GM18502 (cell line): Measurements from ENCODE around the gene MROH7.

ENCODE experiments used
- ATAC-seq: cut with Tn5 transposase; IDR thresholded peaks from one replicate; pipeline ENCODE4 v1.9.1; 2021; ENCODE audit warnings: mild to moderate bottlenecking; ENCODE audit not compliant: unreplicated experiment, poor library complexity

Gene MROH7

GRCh38 chr1:54716299-54717047, 74.9 kb downstream of the MROH7 start:
- ATAC-seq: no peak

DNA sequence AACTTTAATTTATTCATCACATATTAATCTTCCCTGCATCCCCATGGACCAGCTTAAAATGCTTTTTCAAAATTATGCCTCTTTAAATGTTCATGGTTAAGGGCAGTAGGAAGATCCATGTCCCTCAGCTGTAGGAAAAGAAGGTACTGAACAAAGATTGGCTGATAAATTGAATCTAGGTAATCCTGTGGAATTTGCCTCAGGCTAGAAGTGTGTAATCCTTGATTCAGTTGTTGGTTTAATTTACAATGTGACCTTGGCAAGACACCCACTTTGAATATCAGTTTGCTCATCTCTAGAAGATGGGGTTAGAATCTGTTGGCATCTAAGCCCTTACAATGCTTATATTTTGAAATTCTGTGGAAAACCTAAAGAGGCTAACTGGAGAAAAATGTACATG, 80.1 kb downstream of the MROH7 start:
- ATAC-seq: no peak

- ATAC-seq: no peak
These were observed 82.4 kb downstream of the MROH7 start for GRCh38 chr1:54723985-54724384.

DNA sequence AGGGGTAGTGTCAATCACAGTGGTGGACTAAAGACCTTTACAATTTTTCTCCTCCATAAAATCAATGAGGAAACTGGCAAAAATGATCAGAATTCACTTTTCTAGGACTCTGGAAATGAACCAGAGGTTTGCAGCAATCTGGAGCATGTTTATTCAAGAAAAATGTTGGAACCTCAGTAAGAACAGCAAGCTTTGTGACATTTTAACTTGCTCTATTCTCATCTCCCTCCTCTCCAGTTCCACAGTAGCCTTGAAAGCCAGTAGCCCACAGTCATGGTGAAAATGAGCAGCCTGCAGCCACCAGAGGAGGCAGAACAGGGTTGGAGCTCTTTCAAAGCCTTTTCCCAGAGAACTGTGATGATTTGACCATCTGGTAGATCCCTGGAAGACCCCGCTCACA, 83.2 kb downstream of the MROH7 start:
- no peak for ATAC-seq

GRCh38 chr1:54728027-54728426, 86.4 kb downstream of the MROH7 start:
- no peak for ATAC-seq

DNA sequence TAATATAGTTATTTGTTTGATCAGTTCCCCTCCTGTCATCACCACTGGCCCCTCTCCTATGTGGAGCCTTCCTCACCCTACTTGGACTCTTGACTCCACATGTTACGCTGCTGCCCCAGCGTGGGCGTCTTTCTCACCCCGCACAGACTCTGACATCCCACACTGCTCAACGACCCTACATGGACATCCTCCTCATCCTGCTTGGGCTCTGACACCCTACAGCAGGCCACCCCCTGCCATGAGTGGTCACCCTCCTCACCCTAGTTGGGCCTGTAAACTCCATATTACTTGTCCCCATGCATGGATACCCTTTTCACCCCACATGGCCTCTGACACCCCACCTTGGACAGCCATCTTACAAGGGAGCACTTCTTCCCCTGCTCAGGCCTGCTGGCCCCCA, 95.1 kb downstream of the MROH7 start:
- ATAC-seq: no peak

GRCh38 chr1:54738244-54738643, 96.7 kb downstream of the MROH7 start:
- no peak for ATAC-seq

GRCh38 chr1:54741531-54741930, 99.9 kb downstream of the MROH7 start:
- ATAC-seq: no peak

DNA sequence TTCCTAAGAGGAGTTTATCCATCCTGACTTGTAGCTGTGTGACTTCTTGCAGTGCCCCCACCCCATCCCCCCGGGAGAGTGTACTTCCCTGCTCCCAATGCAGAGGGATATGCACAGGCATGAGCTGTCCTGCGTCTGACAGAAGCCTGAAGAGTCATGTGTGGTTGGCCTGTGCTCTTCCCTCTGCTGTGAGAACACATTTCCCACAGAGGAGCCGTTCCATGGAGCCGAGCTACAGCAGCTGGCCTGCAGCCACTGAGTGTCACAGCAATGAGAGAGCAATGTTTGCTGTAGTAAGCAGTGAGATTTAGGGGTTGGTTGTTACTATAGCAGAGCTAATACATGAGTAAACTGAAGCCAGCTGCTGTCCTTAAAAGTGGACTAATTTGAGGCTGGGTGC, 100.7 kb downstream of the MROH7 start:
- no peak for ATAC-seq

- no peak for ATAC-seq
These were observed 102.0 kb downstream of the MROH7 start for GRCh38 chr1:54743416-54744226.

- no peak for ATAC-seq
These were observed 103.1 kb downstream of the MROH7 start for GRCh38 chr1:54744696-54745095.

GRCh38 chr1:54745274-54745673, 103.7 kb downstream of the MROH7 start:
- no peak for ATAC-seq

DNA sequence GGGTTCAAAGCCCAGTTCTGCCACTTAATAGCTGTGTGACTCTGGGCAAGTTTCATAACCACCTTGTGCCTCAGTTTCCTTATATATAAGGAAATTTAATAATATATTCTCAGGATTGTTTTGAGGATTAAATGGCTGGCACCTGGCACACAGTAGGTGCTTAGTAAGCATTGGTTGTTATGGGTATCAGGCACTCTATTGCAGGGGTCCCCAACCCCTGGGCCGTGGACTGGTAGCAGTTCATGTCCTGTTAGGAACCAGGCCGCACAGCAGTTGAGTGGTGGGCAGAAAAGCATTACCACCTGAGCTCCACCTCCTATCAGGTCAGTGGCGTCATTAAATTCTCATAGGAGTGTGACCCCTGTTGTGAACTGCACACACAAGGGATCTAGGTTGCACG, 104.3 kb downstream of the MROH7 start:
- no peak for ATAC-seq

DNA sequence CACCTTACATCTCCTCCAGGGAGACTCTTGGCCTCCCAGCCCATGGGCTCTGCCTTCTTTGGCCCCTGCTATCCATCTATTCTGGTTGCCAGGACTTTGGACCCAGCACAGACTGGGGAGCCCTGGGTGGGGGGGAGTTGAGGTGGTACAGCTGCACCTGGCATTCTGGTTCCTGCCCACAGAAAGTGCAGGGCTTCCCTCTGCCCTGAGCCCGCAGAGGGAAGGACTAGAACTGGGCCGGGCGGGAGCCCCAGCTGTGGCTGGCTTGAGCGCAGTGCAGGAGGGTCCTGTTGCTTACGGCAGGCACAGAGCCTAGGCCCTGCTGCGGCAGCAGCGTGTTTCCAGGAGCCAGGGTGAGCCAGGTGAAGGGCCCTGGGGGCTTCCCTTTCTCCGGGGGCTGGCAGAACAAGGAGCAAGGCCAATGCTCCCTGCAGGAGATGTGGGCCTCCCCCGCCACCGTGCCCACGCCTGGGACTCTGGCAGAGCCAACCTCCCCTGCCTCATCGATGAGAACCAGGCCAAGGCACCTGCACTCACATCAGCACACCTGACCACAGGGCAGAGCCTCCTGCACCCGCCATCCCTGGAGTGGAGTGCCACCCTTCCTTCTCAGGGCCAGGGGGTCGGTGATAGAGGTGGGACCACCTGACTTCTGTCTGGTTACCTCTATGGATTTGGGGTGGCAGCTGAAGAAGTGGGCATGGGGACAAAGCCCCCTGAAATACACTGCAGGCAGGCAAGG, 106.7 kb downstream of the MROH7 start:
- no peak for ATAC-seq

GRCh38 chr1:54750596-54750995, 109.0 kb downstream of the MROH7 start:
- no peak for ATAC-seq

- ATAC-seq: no peak
These were observed 109.8 kb downstream of the MROH7 start for GRCh38 chr1:54751426-54751825.

DNA sequence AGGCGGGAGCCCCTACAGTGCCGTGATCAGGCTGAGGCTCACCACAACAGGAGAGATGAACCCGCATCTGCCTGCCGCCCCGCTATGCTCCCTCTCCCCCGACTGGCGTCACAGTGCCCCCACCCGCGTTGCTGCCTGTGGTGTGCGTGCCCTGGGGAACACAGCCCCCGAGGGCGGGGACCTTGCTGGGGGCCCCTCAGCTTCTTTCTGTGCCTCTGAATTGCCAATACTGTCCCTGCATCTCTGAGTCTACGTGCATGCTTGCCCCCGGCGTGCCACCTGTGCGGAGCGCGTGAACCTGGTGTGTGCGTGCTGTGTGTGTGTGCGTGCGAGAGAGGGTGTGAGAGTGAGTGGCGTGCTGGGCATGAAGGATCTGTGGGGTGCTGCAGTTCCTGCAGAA, 112.5 kb downstream of the MROH7 start:
- ATAC-seq: no peak

DNA sequence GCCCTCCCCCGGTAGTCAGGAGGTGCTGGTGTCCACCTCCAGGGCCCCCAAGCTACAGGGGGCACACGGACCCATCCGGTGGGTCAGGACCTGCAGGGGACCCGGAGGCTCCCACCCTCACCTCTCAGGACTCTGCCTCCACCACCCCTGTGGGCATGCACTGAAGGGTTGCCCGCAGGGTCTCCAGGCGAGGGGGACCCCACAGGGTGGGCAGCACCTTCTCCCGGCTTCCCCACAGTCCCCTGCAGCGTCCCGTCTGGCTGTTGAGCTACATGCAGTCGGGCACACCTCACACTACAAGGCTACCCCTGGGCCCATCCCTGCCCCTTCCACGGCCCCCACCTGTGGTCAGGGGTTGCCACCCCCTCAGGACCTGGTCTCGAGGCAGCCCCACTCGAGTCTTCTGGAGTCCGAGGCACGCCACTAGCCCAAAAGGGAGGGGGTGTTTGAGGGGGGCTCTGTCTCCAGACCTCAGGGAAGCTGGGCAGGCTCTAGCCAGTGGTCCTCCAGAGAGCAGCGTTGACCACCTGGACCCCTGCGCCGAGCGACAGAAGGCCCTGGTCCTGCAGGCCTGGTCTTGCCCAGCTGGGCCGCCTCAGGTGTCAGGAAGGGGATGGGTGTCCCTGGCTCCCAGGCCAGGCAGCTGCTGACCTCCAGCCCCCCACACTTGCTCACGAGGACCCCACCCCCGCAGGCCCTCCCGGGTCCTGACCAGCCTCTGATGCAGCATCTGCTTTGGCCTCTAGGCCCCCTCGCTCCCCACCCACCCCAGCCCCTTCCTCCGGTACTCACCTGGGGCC, 113.1 kb downstream of the MROH7 start:
- no peak for ATAC-seq

DNA sequence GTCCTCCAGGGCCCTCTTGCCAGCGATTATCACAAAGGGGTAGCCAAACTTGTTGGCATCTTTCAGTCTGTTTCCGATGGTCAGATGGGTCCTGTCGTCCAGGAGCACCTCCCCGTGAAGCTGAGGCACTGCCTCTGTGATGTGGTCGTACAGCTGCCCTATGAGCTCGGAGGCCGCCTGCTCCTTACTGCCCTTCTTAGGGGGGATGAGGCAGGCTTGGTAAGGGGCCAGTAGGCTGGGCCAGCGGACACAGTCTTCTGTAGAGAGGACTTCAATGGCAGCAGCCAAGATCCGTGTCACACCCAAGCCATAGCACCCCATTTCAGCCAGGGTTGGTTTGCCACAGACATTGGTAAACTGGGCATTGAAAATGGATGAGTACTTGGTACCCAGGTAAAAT, 116.2 kb downstream of the MROH7 start:
- ATAC-seq: no peak

DNA sequence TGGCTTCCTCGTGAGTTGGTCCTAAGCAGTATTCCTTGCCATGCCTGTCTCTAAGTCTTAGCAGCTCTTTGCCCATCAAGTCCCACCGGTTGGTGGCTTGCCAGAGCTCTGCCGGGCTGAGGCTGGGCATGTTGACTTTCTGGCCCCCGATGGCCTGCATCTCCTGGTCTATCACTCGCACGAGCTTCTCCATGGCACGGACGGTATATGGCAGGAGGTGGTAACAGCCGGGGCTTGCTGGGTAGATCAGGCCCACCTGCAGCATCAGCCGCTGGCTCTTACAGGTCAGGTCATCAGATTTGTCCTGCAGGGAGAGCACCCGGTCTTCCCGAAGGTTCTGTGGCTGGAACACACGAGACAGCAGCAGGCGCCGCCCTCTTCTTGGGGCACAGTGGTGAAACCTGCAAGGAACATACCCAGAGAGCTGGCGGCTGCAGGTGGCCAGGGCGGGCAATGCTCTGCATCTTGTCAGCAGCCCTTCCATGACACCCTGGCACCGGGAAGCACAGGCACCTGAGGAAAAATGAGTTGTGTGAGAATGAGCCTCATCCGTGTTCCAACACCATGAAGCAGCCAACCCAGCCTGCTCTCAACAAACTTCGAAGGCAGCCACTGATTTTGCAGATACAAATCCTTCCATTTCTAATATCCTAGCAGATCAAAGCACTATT, 117.2 kb downstream of the MROH7 start:
- no peak for ATAC-seq
